Measurements from ENCODE around the gene GUCD1.

GRCh38 chr22:24494528-24495364 is 60.2 kb downstream of the GUCD1 start, which contains the start of gene UPB1:
- TF ChIP-seq EZH2 (IDR thresholded peaks at IDR 0.05; ENCODE audit: low read length) (peak; percentile 33), CTCF (optimal IDR thresholded peaks at IDR 0.05 in 1 of 3, IDR thresholded peaks at IDR 0.05 in 1 of 3, conservative IDR thresholded peaks at IDR 0.05 in 1 of 3; ENCODE audit: extremely low read depth in 1 of 3, insufficient read depth in 2 of 3, low read length in 3 of 3) (no peak)
